OCI-LY1 (cell line): ENCODE measurements around the gene DRC7.

ENCODE experiments used
- CTCF ChIP-seq: fragments of 200-600 bp; sonication (generic), shearing (Covaris generic); IDR thresholded peaks from 2 replicates; pipeline ENCODE4 v1.5.1; 2017; ENCODE audit warnings: mild to moderate bottlenecking, antibody characterized with exemption, low read length, moderate library complexity, mixed read lengths
- EZH2 ChIP-seq: fragments of 200-600 bp; sonication (generic), shearing (Covaris generic); IDR thresholded peaks from 2 replicates; pipeline ENCODE4 v1.8.0; 2017; ENCODE audit warnings: borderline replicate concordance, mixed run types, mild to moderate bottlenecking, antibody characterized with exemption, low read length, moderate library complexity, mixed read lengths

DNA sequence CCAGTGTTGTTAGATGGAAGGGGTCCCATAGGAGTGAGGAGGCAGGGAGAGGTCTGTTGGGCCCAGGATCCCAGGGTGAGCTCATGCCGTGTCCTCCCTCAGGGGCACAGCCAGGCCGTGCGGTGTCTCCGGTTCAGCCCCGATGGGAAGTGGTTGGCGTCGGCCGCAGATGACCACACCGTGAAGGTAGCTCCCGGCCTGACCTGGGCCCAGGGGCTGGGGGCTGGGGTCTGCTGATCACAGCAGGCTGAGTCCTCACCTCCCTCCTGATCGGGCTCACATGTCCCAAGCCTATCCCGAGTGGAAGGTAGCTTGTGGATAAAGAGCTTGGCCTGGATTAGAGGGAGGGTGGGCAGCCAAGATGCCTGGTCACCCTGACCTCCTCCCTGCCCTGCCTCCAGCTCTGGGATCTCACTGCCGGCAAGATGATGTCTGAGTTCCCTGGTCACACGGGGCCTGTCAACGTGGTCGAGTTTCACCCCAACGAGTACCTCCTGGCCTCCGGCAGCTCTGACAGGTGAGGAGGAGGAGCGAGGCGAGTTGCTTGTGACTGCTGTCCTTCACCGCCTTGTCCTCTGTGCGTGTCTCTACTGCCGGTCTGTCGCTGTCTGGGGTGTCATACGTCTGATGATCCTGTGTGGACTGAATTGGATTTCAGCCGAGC lies 57.1 kb downstream of the DRC7 start:
- TF ChIP-seq EZH2 (no peak), CTCF (no peak)
